Peyer's patch (tissue), 4 donors: ENCODE measurements around the gene EGFLAM.

ENCODE experiments used
- POLR2A ChIP-seq, 2 donors: fragments of 450-650 bp; IDR thresholded peaks; one replicate each; pipeline ENCODE4 v1.5.1; 2017; ENCODE audit warnings: antibody characterized with exemption in 2 of 2, mild to moderate bottlenecking in 2 of 2, moderate library complexity in 2 of 2
- TF ChIP-seq, protein P1 (sequence below), 6 experiments: fragments of 450-650 bp in 4 of 6; fragments of 200-600 bp in 2 of 6; sonication (generic) in 1 of 6; IDR thresholded peaks; one replicate each; pipeline ENCODE4 v1.5.1; 2017 to 2019; ENCODE audit warnings: antibody characterized with exemption in 6 of 6, mild to moderate bottlenecking in 3 of 6, moderate library complexity in 1 of 6

DNA sequence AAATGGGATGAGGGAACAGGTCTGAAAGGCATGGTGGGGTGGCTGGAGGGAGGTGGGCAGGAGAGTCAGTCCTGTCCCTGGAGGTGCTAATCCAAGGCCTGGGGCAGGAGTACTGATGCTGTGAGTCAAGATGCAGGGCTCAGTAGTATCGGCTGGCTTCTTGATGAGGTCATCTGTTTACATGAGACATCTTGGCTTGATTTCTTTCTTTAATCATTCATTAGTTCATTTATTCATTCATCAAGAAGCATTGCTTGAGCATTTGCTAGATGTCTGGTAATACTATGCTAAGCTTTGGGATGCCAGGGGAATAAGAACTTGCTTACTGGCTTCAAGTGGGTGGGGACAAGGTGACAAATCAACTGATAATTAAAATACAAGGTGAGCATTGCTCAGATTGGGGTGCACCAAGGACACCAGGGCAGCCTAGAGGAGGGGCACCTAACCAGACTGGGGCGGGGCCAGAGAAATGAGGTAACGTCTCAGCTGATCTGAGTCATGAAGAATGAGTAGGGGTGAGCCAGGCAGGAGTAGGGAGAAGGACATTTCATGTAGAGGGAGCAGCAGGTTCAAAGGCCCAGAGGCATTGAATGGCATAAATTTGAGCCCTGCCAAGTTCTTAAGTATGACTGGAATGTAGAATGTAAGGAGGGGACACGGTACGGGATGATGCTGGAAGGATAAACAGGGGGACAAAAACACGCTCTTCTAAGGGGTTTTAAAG is 88.8 kb downstream of the EGFLAM start:
- TF ChIP-seq POLR2A (IDR thresholded peaks at IDR 0.05): no peak
- TF ChIP-seq, protein P1, sequence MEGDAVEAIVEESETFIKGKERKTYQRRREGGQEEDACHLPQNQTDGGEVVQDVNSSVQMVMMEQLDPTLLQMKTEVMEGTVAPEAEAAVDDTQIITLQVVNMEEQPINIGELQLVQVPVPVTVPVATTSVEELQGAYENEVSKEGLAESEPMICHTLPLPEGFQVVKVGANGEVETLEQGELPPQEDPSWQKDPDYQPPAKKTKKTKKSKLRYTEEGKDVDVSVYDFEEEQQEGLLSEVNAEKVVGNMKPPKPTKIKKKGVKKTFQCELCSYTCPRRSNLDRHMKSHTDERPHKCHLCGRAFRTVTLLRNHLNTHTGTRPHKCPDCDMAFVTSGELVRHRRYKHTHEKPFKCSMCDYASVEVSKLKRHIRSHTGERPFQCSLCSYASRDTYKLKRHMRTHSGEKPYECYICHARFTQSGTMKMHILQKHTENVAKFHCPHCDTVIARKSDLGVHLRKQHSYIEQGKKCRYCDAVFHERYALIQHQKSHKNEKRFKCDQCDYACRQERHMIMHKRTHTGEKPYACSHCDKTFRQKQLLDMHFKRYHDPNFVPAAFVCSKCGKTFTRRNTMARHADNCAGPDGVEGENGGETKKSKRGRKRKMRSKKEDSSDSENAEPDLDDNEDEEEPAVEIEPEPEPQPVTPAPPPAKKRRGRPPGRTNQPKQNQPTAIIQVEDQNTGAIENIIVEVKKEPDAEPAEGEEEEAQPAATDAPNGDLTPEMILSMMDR (IDR thresholded peaks at IDR 0.05): no peak
